ENCODE data around the gene FXR2.
"Not testable (repeated sequence)": the region's sequence is repeated elsewhere in the genome, so short reads cannot be mapped to it uniquely, and the experiment has no call there.

FXR2 gene

GRCh38 chr17:7627250-7628121 is 12.8 kb upstream of the FXR2 start, which contains the start of gene SAT2:
SAT2 (minus strand) TSS chr17:7627821; CDS start chr17:7627635, 186 bp downstream.
- peak; percentile 93 for DNase-seq

- no peak for DNase-seq
Measured at GRCh38 chr17:7626956-7627249, 12.2 kb upstream of the FXR2 start.

GRCh38 chr17:7626307-7626706 is 11.6 kb upstream of the FXR2 start:
- DNase-seq = no peak

- DNase-seq = not testable (repeated sequence)
Measured at GRCh38 chr17:7625749-7626148, 11.1 kb upstream of the FXR2 start.

- no peak for DNase-seq
Measured at GRCh38 chr17:7623661-7624060, 9.0 kb upstream of the FXR2 start.

GRCh38 chr17:7620835-7621234 is 6.1 kb upstream of the FXR2 start:
- no peak for DNase-seq

- no peak for DNase-seq
Measured at GRCh38 chr17:7618608-7619007, 3.9 kb upstream of the FXR2 start.

GRCh38 chr17:7615265-7615747 is 609 bp upstream of the FXR2 start:
- no peak for DNase-seq

- no peak for DNase-seq
Measured at GRCh38 chr17:7613769-7614424, 800 bp downstream of the FXR2 start.

- no peak for DNase-seq
Measured at GRCh38 chr17:7612294-7612640, 2.4 kb downstream of the FXR2 start.

GRCh38 chr17:7611635-7612293 is 2.9 kb downstream of the FXR2 start:
- DNase-seq = no peak

- no peak for DNase-seq
Measured at GRCh38 chr17:7610641-7611040, 4.1 kb downstream of the FXR2 start.

- no peak for DNase-seq
Measured at GRCh38 chr17:7606280-7606679, 8.4 kb downstream of the FXR2 start.

- not testable (repeated sequence) for DNase-seq
Measured at GRCh38 chr17:7597561-7597960, 17.1 kb downstream of the FXR2 start.

- DNase-seq = no peak
Measured at GRCh38 chr17:7593296-7593695, 21.4 kb downstream of the FXR2 start.

- no peak for DNase-seq
Measured at GRCh38 chr17:7592422-7593021, 22.2 kb downstream of the FXR2 start.

- DNase-seq = no peak
Measured at GRCh38 chr17:7591596-7591995, 23.1 kb downstream of the FXR2 start.

- DNase-seq = no peak
Measured at GRCh38 chr17:7590743-7591142, 24.0 kb downstream of the FXR2 start.

GRCh38 chr17:7589891-7590691 is 24.6 kb downstream of the FXR2 start, which contains the start of gene SOX15:
SOX15 (minus strand) TSS chr17:7590094; CDS start chr17:7589676, 418 bp downstream.
- no peak for DNase-seq

- DNase-seq = peak; percentile 79
Measured at GRCh38 chr17:7589204-7589868, 25.4 kb downstream of the FXR2 start.

- DNase-seq = no peak
Measured at GRCh38 chr17:7588553-7589203, 26.0 kb downstream of the FXR2 start.
